ENCODE measurements around the gene CTSW.
A peak's percentile ranks its signal among the peaks of the same experiment; 100 is the strongest.

Gene CTSW

GRCh38 chr11:65855927-65856363 is 23.7 kb upstream of the CTSW start:
- FAIRE-seq, result no peak
- DNase-seq (ENCODE audit: low spot score), result no peak

- DNase-seq (ENCODE audit: low spot score), result peak; percentile 27
- no peak for FAIRE-seq
Observed at GRCh38 chr11:65856689-65857499, 22.7 kb upstream of the CTSW start.

- no peak for FAIRE-seq
- DNase-seq (ENCODE audit: low spot score), result no peak
Observed at GRCh38 chr11:65857500-65857852, 22.2 kb upstream of the CTSW start.

GRCh38 chr11:65857853-65858680 is 21.6 kb upstream of the CTSW start, which contains the start of gene CFL1:
Gene CFL1, minus strand, starts transcription at chr11:65858180. Its CDS starts 81 bp downstream, at chr11:65858099.
- FAIRE-seq, result peak; percentile 59
- peak; percentile 90 for DNase-seq (ENCODE audit: low spot score)

- FAIRE-seq (no peak), DNase-seq (ENCODE audit: low spot score) (no peak)
Observed at GRCh38 chr11:65858681-65859087, 21.0 kb upstream of the CTSW start.

- FAIRE-seq, result peak; percentile 58
- DNase-seq (ENCODE audit: low spot score), result peak; percentile 94
Observed at GRCh38 chr11:65859095-65859811, 20.4 kb upstream of the CTSW start.

GRCh38 chr11:65859812-65860277 is 19.8 kb upstream of the CTSW start:
- no peak for DNase-seq (ENCODE audit: low spot score)
- no peak for FAIRE-seq

- DNase-seq (ENCODE audit: low spot score), result peak; percentile 94
- peak; percentile 65 for FAIRE-seq
Observed at GRCh38 chr11:65860278-65861164, 19.1 kb upstream of the CTSW start, which contains the start of gene MUS81. Gene MUS81, plus strand, starts transcription at chr11:65860433. Its CDS starts 321 bp downstream, at chr11:65860754.

- no peak for DNase-seq (ENCODE audit: low spot score)
Observed at GRCh38 chr11:65861165-65861505, 18.5 kb upstream of the CTSW start.

GRCh38 chr11:65861533-65862183 is 18.0 kb upstream of the CTSW start:
- DNase-seq (ENCODE audit: low spot score) (no peak), FAIRE-seq (no peak)

More at GRCh38 chr11:65861165-65861505, 18.5 kb upstream of the CTSW start:
- FAIRE-seq, result no peak

GRCh38 chr11:65862191-65862735 is 17.4 kb upstream of the CTSW start:
- DNase-seq (ENCODE audit: low spot score), result no peak

GRCh38 chr11:65862941-65863888 is 16.4 kb upstream of the CTSW start:
- DNase-seq (ENCODE audit: low spot score) (no peak), FAIRE-seq (no peak)

More at GRCh38 chr11:65862191-65862735, 17.4 kb upstream of the CTSW start:
- FAIRE-seq, result no peak

- no peak for DNase-seq (ENCODE audit: low spot score)
- no peak for FAIRE-seq
Observed at GRCh38 chr11:65863889-65864705, 15.5 kb upstream of the CTSW start.

- DNase-seq (ENCODE audit: low spot score), result no peak
- FAIRE-seq, result no peak
Observed at GRCh38 chr11:65864706-65865471, 14.7 kb upstream of the CTSW start.

- FAIRE-seq, result no peak
- no peak for DNase-seq (ENCODE audit: low spot score)
Observed at GRCh38 chr11:65865550-65866172, 14.0 kb upstream of the CTSW start.

- no peak for FAIRE-seq
- no peak for DNase-seq (ENCODE audit: low spot score)
Observed at GRCh38 chr11:65866509-65867283, 12.9 kb upstream of the CTSW start.

Measured in RCC 7860 (cell line).